Anterior cingulate cortex (tissue), 58 donors: ENCODE measurements around the gene SERTAD4.
"Not testable (repeated sequence)": the region's sequence is repeated elsewhere in the genome, so short reads cannot be mapped to it uniquely, and the experiment has no call there.

ENCODE experiments used
- DNase-seq, 58 donors: peaks; one replicate each; lab custom pipeline; 2025; lab: John Stamatoyannopoulos, UW

Gene SERTAD4

GRCh38 chr1:210232511-210233215, at the start of gene SERTAD4:
Gene SERTAD4, plus strand, starts transcription at chr1:210232796. Its CDS starts 5,165 bp downstream, at chr1:210237961.
- DNase-seq, result peak in 19 of 58 donors; percentile 10 to 72 (median 38)

GRCh38 chr1:210185063-210185462, 47.5 kb upstream of the SERTAD4 start:
- DNase-seq, result no peak

- DNase-seq, result not testable (repeated sequence)
Observed at GRCh38 chr1:210187849-210188606, 44.6 kb upstream of the SERTAD4 start.

GRCh38 chr1:210189426-210189825, 43.2 kb upstream of the SERTAD4 start:
- DNase-seq, result no peak

GRCh38 chr1:210195635-210196160, 36.9 kb upstream of the SERTAD4 start:
- no peak for DNase-seq

GRCh38 chr1:210196266-210196665, 36.3 kb upstream of the SERTAD4 start:
- not testable (repeated sequence) for DNase-seq

GRCh38 chr1:210198840-210199239, 33.8 kb upstream of the SERTAD4 start:
- no peak for DNase-seq

- no peak for DNase-seq
Observed at GRCh38 chr1:210200124-210200736, 32.4 kb upstream of the SERTAD4 start.

GRCh38 chr1:210201681-210202080, 30.9 kb upstream of the SERTAD4 start:
- DNase-seq, result no peak

GRCh38 chr1:210207597-210208450, 24.8 kb upstream of the SERTAD4 start:
- no peak for DNase-seq

- DNase-seq, result no peak
Observed at GRCh38 chr1:210213335-210213734, 19.3 kb upstream of the SERTAD4 start.

- DNase-seq, result no peak
Observed at GRCh38 chr1:210214573-210215409, 17.8 kb upstream of the SERTAD4 start.

GRCh38 chr1:210217482-210217881, 15.1 kb upstream of the SERTAD4 start:
- no peak for DNase-seq

GRCh38 chr1:210218047-210218446, 14.5 kb upstream of the SERTAD4 start:
- DNase-seq, result no peak

- no peak for DNase-seq
Observed at GRCh38 chr1:210222340-210223006, 10.1 kb upstream of the SERTAD4 start.

GRCh38 chr1:210223226-210223904, 9.2 kb upstream of the SERTAD4 start:
- DNase-seq, result no peak

- no peak for DNase-seq
Observed at GRCh38 chr1:210228158-210228557, 4.4 kb upstream of the SERTAD4 start.

- no peak for DNase-seq
Observed at GRCh38 chr1:210230149-210230695, 2.4 kb upstream of the SERTAD4 start.
